WTC11 (cell line): Measurements from ENCODE around the gene USP22. TPM values are rescaled to one million over a fixed set of nuclear protein-coding genes. Genes with fewer than 3 reads are reported as not detected.

Source experiments
- ATAC-seq: fragments of 200-7000 bp; cut with Tn5 transposase; 2 replicates; pipeline ENCODE4 v1.10.0; 2021; ENCODE audit warnings: mild to moderate bottlenecking, moderate library complexity
- CTCF ChIA-PET: fragments of 300-600 bp; sonication (Branson Sonifier 250); formaldehyde crosslinking; loops from one replicate; lab custom pipeline; 2021; ENCODE audit warnings: antibody characterized with exemption; lab: Charles Lee
- POLR2A ChIA-PET: fragments of 350-600 bp; sonication (Branson Sonifier 250); formaldehyde crosslinking; loops from one replicate; lab custom pipeline; 2021; ENCODE audit warnings: antibody characterized with exemption; lab: Charles Lee
- DNase-seq: peaks from one replicate; pipeline ENCODE4 v3.0.0; 2021; ENCODE audit warnings: low spot score
- H3K27ac Mint-ChIP-seq: 2 replicates; pipeline ENCODE4 v1.8.0; 2021; ENCODE audit warnings: mixed read lengths
- H3K27me3 Mint-ChIP-seq: 2 replicates; pipeline ENCODE4 v1.8.0; 2021; ENCODE audit warnings: low read depth, mild to moderate bottlenecking, moderate library complexity, mixed read lengths
- H3K36me3 Mint-ChIP-seq: 2 replicates; pipeline ENCODE4 v1.8.0; 2021; ENCODE audit warnings: mixed read lengths
- H3K4me1 Mint-ChIP-seq: 2 replicates; pipeline ENCODE4 v1.8.0; 2022; ENCODE audit warnings: mixed read lengths
- H3K4me3 Mint-ChIP-seq: 2 replicates; pipeline ENCODE4 v1.8.0; 2021; ENCODE audit warnings: mild to moderate bottlenecking, moderate library complexity, mixed read lengths
- H3K9me3 Mint-ChIP-seq: 2 replicates; pipeline ENCODE4 v1.8.0; 2021; ENCODE audit warnings: mixed read lengths
- ELF4 ChIP-seq: sonication (generic); formaldehyde crosslinking; IDR thresholded peaks from 2 replicates; pipeline ENCODE4 v1.8.1; 2022; ENCODE audit warnings: low read depth, mild to moderate bottlenecking, moderate library complexity, missing genetic modification reagents
- EMX1 ChIP-seq: fragments of 250-450 bp; sonication (Bioruptor Pico); IDR thresholded peaks from 2 replicates; pipeline ENCODE4 v1.8.0; 2021; ENCODE audit warnings: mild to moderate bottlenecking
- ETV6 ChIP-seq: sonication (generic); formaldehyde crosslinking; IDR thresholded peaks from 2 replicates; pipeline ENCODE4 v1.8.1; 2022; ENCODE audit warnings: mild to moderate bottlenecking, missing genetic modification reagents
- FOXK1 ChIP-seq: sonication (generic); formaldehyde crosslinking; IDR thresholded peaks from 2 replicates; pipeline ENCODE4 v1.8.0; 2022; ENCODE audit warnings: mild to moderate bottlenecking, moderate library complexity, missing genetic modification reagents
- HMGA2 ChIP-seq: fragments of 250-450 bp; sonication (Bioruptor Pico); IDR thresholded peaks from 2 replicates; pipeline ENCODE4 v1.4.0; 2021; ENCODE audit warnings: mild to moderate bottlenecking, moderate library complexity
- MLX ChIP-seq: sonication (generic); formaldehyde crosslinking; IDR thresholded peaks from 2 replicates; pipeline ENCODE4 v1.8.1; 2023; ENCODE audit warnings: mild to moderate bottlenecking, missing genetic modification reagents, moderate library complexity
- ZNF121 ChIP-seq: sonication (generic); formaldehyde crosslinking; IDR thresholded peaks from 2 replicates; pipeline ENCODE4 v1.8.0; 2023; ENCODE audit warnings: missing genetic modification reagents
- ZNF423 ChIP-seq: fragments of 250-450 bp; sonication (Bioruptor Pico); IDR thresholded peaks from 2 replicates; pipeline ENCODE4 v2.1.2; 2022; ENCODE audit warnings: mild to moderate bottlenecking, moderate library complexity
- ZSCAN18 ChIP-seq: fragments of 250-450 bp; sonication (Bioruptor Pico); IDR thresholded peaks from 2 replicates; pipeline ENCODE4 v2.1.2; 2022; ENCODE audit warnings: mild to moderate bottlenecking, moderate library complexity
- total RNA-seq: library from RNA; stranded (reverse); gene quantifications from 3 replicates; pipeline ENCODE4 v1.2.3, GENCODE V29; 2021
- TF ChIP-seq, protein P1 (sequence below): fragments of 250-450 bp; sonication (Bioruptor Pico); IDR thresholded peaks from 2 replicates; pipeline ENCODE4 v1.9.0; 2021; ENCODE audit warnings: mild to moderate bottlenecking, borderline replicate concordance
- TF ChIP-seq, protein P2 (sequence below): fragments of 250-450 bp; sonication (Bioruptor Pico); IDR thresholded peaks from 2 replicates; pipeline ENCODE4 v1.9.0; 2021; ENCODE audit warnings: mild to moderate bottlenecking
- TF ChIP-seq, protein P3 (sequence below): sonication (generic); formaldehyde crosslinking; IDR thresholded peaks from 2 replicates; pipeline ENCODE4 v1.8.0; 2022; ENCODE audit warnings: missing genetic modification reagents
- TF ChIP-seq, protein P4 (sequence below): sonication (generic); formaldehyde crosslinking; IDR thresholded peaks from 2 replicates; pipeline ENCODE4 v1.8.0; 2023; ENCODE audit warnings: missing genetic modification reagents, mild to moderate bottlenecking, borderline replicate concordance

USP22 gene
- total RNA-seq, 1 experiment from 2014 or later = 289 TPM

- TF ChIP-seq, protein P1, sequence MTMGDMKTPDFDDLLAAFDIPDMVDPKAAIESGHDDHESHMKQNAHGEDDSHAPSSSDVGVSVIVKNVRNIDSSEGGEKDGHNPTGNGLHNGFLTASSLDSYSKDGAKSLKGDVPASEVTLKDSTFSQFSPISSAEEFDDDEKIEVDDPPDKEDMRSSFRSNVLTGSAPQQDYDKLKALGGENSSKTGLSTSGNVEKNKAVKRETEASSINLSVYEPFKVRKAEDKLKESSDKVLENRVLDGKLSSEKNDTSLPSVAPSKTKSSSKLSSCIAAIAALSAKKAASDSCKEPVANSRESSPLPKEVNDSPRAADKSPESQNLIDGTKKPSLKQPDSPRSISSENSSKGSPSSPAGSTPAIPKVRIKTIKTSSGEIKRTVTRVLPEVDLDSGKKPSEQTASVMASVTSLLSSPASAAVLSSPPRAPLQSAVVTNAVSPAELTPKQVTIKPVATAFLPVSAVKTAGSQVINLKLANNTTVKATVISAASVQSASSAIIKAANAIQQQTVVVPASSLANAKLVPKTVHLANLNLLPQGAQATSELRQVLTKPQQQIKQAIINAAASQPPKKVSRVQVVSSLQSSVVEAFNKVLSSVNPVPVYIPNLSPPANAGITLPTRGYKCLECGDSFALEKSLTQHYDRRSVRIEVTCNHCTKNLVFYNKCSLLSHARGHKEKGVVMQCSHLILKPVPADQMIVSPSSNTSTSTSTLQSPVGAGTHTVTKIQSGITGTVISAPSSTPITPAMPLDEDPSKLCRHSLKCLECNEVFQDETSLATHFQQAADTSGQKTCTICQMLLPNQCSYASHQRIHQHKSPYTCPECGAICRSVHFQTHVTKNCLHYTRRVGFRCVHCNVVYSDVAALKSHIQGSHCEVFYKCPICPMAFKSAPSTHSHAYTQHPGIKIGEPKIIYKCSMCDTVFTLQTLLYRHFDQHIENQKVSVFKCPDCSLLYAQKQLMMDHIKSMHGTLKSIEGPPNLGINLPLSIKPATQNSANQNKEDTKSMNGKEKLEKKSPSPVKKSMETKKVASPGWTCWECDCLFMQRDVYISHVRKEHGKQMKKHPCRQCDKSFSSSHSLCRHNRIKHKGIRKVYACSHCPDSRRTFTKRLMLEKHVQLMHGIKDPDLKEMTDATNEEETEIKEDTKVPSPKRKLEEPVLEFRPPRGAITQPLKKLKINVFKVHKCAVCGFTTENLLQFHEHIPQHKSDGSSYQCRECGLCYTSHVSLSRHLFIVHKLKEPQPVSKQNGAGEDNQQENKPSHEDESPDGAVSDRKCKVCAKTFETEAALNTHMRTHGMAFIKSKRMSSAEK = no peak
- TF ChIP-seq, protein P2, sequence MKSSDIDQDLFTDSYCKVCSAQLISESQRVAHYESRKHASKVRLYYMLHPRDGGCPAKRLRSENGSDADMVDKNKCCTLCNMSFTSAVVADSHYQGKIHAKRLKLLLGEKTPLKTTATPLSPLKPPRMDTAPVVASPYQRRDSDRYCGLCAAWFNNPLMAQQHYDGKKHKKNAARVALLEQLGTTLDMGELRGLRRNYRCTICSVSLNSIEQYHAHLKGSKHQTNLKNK (CRISPR knock-in tag) = no peak
- TF ChIP-seq, protein P3, sequence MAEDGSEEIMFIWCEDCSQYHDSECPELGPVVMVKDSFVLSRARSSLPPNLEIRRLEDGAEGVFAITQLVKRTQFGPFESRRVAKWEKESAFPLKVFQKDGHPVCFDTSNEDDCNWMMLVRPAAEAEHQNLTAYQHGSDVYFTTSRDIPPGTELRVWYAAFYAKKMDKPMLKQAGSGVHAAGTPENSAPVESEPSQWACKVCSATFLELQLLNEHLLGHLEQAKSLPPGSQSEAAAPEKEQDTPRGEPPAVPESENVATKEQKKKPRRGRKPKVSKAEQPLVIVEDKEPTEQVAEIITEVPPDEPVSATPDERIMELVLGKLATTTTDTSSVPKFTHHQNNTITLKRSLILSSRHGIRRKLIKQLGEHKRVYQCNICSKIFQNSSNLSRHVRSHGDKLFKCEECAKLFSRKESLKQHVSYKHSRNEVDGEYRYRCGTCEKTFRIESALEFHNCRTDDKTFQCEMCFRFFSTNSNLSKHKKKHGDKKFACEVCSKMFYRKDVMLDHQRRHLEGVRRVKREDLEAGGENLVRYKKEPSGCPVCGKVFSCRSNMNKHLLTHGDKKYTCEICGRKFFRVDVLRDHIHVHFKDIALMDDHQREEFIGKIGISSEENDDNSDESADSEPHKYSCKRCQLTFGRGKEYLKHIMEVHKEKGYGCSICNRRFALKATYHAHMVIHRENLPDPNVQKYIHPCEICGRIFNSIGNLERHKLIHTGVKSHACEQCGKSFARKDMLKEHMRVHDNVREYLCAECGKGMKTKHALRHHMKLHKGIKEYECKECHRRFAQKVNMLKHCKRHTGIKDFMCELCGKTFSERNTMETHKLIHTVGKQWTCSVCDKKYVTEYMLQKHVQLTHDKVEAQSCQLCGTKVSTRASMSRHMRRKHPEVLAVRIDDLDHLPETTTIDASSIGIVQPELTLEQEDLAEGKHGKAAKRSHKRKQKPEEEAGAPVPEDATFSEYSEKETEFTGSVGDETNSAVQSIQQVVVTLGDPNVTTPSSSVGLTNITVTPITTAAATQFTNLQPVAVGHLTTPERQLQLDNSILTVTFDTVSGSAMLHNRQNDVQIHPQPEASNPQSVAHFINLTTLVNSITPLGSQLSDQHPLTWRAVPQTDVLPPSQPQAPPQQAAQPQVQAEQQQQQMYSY (CRISPR knock-in tag) = no peak
- no peak for TF ChIP-seq EMX1 (CRISPR knock-in tag)
- TF ChIP-seq, protein P4, sequence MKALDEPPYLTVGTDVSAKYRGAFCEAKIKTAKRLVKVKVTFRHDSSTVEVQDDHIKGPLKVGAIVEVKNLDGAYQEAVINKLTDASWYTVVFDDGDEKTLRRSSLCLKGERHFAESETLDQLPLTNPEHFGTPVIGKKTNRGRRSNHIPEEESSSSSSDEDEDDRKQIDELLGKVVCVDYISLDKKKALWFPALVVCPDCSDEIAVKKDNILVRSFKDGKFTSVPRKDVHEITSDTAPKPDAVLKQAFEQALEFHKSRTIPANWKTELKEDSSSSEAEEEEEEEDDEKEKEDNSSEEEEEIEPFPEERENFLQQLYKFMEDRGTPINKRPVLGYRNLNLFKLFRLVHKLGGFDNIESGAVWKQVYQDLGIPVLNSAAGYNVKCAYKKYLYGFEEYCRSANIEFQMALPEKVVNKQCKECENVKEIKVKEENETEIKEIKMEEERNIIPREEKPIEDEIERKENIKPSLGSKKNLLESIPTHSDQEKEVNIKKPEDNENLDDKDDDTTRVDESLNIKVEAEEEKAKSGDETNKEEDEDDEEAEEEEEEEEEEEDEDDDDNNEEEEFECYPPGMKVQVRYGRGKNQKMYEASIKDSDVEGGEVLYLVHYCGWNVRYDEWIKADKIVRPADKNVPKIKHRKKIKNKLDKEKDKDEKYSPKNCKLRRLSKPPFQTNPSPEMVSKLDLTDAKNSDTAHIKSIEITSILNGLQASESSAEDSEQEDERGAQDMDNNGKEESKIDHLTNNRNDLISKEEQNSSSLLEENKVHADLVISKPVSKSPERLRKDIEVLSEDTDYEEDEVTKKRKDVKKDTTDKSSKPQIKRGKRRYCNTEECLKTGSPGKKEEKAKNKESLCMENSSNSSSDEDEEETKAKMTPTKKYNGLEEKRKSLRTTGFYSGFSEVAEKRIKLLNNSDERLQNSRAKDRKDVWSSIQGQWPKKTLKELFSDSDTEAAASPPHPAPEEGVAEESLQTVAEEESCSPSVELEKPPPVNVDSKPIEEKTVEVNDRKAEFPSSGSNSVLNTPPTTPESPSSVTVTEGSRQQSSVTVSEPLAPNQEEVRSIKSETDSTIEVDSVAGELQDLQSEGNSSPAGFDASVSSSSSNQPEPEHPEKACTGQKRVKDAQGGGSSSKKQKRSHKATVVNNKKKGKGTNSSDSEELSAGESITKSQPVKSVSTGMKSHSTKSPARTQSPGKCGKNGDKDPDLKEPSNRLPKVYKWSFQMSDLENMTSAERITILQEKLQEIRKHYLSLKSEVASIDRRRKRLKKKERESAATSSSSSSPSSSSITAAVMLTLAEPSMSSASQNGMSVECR (CRISPR knock-in tag) = no peak
Measured at GRCh38 chr17:21029036-21029435, 13.8 kb downstream of the USP22 start (continued).

GRCh38 chr17:21028192-21028591 lies 14.6 kb downstream of the USP22 start:
- CTCF ChIA-PET = no interaction called here
- no peak for DNase-seq
- Mint-ChIP-seq H3K27ac (peak overlapping the region; percentile 31), H3K4me3 (no peak overlapping the region), H3K36me3 (peaks cover 58% of the 10 kb centered on the region), H3K27me3 (no peaks in the 10 kb centered on the region), H3K9me3 (no peaks in the 10 kb centered on the region), H3K4me1 (peaks cover 39% of the 10 kb centered on the region)
- POLR2A ChIA-PET = interaction anchor here (0.6 kb wide), 1 partner anchor 14 kb away, joined by 3 read pairs; the partner anchor contains the start of gene USP22
- no peak for ATAC-seq
- TF ChIP-seq, protein P2 (CRISPR knock-in tag) = no peak
- TF ChIP-seq ZNF121 (CRISPR knock-in tag) (no peak), MLX (no peak), ZSCAN18 (no peak), ETV6 (CRISPR knock-in tag) (no peak), ZNF423 (no peak), ELF4 (no peak), HMGA2 (CRISPR knock-in tag) (no peak), FOXK1 (CRISPR knock-in tag) (no peak)
